Fibroblast of skin of back (primary cell): ENCODE results near the gene EGFL8.
"Not testable (repeated sequence)": the region's sequence is repeated elsewhere in the genome, so short reads cannot be mapped to it uniquely, and the experiment has no call there.

Experiments
- DNase-seq: peaks from one replicate; pipeline ENCODE4 v3.0.0-alpha.2; 2013

Gene EGFL8

GRCh38 chr6:32184084-32184640 is 19.8 kb downstream of the EGFL8 start, which contains the start of gene AGER:
TSS of gene AGER (minus strand) at chr6:32184253. CDS start at chr6:32184222, 31 bp downstream.
- DNase-seq: no peak

- DNase-seq: peak; percentile 90
These were observed 21.3 kb downstream of the EGFL8 start for GRCh38 chr6:32185681-32186131.

GRCh38 chr6:32186151-32186840 is 21.9 kb downstream of the EGFL8 start:
- DNase-seq: not testable (repeated sequence)

GRCh38 chr6:32187009-32187709 is 22.8 kb downstream of the EGFL8 start:
- no peak for DNase-seq

GRCh38 chr6:32187725-32188380 is 23.5 kb downstream of the EGFL8 start:
- DNase-seq: not testable (repeated sequence)

GRCh38 chr6:32188381-32189068 is 24.1 kb downstream of the EGFL8 start:
- DNase-seq: no peak

- DNase-seq: no peak
These were observed 24.8 kb downstream of the EGFL8 start for GRCh38 chr6:32189069-32189741.

- no peak for DNase-seq
These were observed 25.3 kb downstream of the EGFL8 start for GRCh38 chr6:32189742-32190053.

GRCh38 chr6:32190054-32190851 is 25.9 kb downstream of the EGFL8 start, which contains the start of gene PBX2:
TSS of gene PBX2 (minus strand) at chr6:32190202. CDS start at chr6:32189915, 287 bp downstream.
- peak; percentile 93 for DNase-seq

- no peak for DNase-seq
These were observed 26.7 kb downstream of the EGFL8 start for GRCh38 chr6:32190911-32191677.

- no peak for DNase-seq
These were observed 27.6 kb downstream of the EGFL8 start for GRCh38 chr6:32191696-32192607.

- DNase-seq: peak; percentile 59
These were observed 28.2 kb downstream of the EGFL8 start, which contains the start of gene GPSM3 for GRCh38 chr6:32192608-32193039. TSS of gene GPSM3 (minus strand) at chr6:32192643. CDS start at chr6:32192513, 130 bp downstream.

GRCh38 chr6:32193096-32193495 is 28.7 kb downstream of the EGFL8 start:
- DNase-seq: not testable (repeated sequence)

GRCh38 chr6:32194388-32194787 is 30.0 kb downstream of the EGFL8 start:
- DNase-seq: no peak

GRCh38 chr6:32194825-32195651 is 30.6 kb downstream of the EGFL8 start:
- peak; percentile 64 for DNase-seq

- peak; percentile 100 for DNase-seq
These were observed 31.2 kb downstream of the EGFL8 start for GRCh38 chr6:32195652-32195901.

GRCh38 chr6:32195902-32196681 is 31.7 kb downstream of the EGFL8 start:
- DNase-seq: peak; percentile 91
